Globus pallidus (tissue), 1 donor: ENCODE measurements around the gene MTHFD1.

ENCODE experiments used
- DNase-seq: peaks from one replicate; pipeline ENCODE4 v3.0.0-alpha.2; 2015; ENCODE audit warnings: low spot score

Gene MTHFD1

GRCh38 chr14:64447876-64448670 is 59.9 kb downstream of the MTHFD1 start:
- DNase-seq, result no peak

DNA sequence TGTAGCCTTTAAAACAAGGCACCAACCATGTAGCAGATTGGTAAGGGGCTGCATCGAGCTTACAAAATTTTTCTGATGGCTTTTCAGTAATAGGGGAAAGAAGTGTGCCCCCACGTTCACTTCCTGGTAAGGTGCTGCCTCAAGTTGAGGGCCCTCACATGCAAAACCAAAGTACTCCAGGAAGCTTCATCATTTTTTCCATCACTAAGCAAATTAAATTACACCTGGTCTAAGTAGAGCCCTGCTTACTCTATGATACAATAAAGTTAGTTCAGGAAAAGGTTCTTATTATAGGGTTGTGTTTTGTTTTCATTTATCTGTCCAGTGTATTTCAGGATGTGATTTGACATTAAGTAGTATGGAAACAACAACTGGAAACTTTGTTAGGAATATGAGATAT is 62.1 kb downstream of the MTHFD1 start:
- DNase-seq, result no peak

- no peak for DNase-seq
Measured at GRCh38 chr14:64454671-64455070, 66.5 kb downstream of the MTHFD1 start.

GRCh38 chr14:64459405-64460136 is 71.4 kb downstream of the MTHFD1 start:
- no peak for DNase-seq

DNA sequence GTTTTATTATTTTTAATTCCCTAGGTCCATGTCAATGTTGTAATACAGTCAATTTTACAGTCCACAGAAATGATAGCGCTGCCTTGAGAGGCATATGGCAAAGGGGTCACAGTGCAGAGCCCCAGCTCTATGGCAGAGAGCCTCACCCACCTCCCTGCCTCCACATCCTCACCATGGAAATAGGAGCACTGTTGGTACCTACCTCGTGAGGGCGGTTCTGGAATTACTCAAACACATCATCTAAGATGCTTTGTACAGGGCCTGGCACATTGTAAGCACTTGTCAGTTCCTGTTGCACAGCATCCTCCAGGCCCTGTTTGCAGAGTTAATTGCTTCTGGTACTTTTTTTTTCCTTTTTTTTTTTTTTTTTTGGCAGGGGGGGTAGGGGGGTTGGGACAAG is 73.1 kb downstream of the MTHFD1 start:
- no peak for DNase-seq

GRCh38 chr14:64463195-64463594 is 75.0 kb downstream of the MTHFD1 start:
- no peak for DNase-seq

DNA sequence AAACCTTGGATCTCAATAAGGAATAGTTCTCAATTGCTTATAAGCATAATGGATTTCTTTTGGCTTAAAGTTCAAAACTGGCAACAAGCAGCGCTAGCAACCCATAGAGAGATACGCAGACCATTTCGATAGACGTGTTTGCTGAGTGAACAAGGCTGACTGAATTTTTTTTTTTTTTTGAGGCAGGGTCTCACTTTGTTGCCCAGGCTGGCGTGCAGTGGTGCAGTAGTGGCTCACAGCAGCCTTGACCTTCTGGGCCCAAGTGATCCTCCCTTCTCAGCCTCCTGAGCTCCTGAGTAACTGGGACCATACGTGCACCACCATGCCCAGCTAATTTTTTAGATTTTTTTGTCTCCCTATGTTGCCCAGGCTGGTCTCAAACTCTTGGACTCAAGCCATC is 75.7 kb downstream of the MTHFD1 start:
- no peak for DNase-seq

GRCh38 chr14:64464651-64465050 is 76.5 kb downstream of the MTHFD1 start:
- DNase-seq, result no peak

GRCh38 chr14:64465191-64465822 is 77.2 kb downstream of the MTHFD1 start, which contains the start of gene AKAP5:
AKAP5 (plus strand) TSS chr14:64465499; CDS start chr14:64468395, 2,896 bp downstream.
- peak; percentile 57 for DNase-seq

DNA sequence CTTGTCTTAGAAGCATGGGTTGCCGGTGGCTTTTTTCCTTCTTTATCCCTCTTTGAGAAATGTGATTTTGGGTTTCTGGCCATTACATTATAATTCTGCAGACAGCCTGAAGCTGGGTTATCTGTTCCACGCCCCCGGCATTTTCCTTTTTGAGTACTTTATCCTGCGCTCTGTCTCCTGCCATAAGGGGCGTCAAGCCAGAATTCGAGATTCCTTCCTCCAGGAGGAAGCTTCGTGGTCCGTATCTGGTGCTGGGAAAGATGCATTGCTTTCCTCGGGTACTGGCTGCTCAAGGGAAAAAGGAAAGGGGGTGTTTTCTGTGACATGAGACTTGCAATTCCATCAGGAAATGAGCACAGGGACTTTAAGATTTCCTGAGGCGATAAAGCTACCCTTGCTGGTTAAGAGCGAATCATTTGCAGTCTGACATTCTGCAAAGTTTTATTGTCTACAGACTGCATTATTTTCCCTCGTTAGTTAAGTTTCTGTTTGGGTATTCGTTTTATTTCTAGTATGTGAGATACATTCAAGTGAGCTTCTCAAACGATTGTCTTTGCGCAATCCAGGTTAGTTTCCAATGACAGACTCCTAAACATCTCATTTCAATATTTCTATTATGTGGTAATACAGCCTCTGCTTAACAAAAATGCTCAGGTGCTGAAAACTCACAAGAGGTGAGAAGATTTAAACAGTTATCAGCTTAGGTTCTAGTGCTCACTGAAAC is 77.8 kb downstream of the MTHFD1 start:
- DNase-seq, result no peak

GRCh38 chr14:64467101-64467500 is 78.9 kb downstream of the MTHFD1 start:
- no peak for DNase-seq

DNA sequence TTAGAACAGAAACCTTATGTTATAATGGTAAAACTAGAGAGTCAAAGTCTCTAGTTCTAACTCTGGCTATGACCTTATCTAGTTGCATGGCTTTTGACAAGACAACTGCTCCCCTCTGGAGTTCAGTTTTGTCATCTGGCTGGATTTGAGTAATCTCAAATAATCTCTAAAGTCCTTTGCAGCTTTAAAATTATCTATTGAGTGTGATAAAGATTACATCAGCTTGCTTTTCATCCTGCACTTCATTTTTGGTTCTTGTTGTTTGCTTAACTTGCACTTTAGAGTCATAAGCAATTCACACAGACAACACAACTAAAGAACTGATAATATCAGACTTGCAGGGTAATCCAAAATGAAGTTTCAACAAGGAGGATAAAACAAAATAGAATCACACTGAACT is 79.4 kb downstream of the MTHFD1 start:
- no peak for DNase-seq

GRCh38 chr14:64468451-64468850 is 80.3 kb downstream of the MTHFD1 start:
- no peak for DNase-seq

GRCh38 chr14:64474041-64474440 is 85.9 kb downstream of the MTHFD1 start:
- no peak for DNase-seq

DNA sequence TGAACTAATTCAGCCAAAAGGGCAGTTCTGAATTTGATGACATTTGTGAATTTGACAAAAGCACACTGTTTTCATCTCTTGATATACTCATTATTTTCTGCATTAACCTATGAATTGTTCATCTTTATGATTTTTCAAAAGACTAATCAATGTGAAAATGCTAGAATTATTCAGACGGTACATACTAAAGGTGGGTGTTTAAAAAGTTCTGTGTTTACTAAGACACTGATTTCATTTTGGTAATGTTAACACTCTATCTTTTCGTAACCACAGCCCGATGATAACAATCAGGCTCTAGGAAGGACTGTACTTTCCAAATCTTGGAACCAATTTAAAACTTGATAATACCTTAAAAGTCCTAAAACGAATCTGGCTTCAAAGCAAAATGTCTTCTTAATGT is 86.5 kb downstream of the MTHFD1 start:
- DNase-seq, result no peak

DNA sequence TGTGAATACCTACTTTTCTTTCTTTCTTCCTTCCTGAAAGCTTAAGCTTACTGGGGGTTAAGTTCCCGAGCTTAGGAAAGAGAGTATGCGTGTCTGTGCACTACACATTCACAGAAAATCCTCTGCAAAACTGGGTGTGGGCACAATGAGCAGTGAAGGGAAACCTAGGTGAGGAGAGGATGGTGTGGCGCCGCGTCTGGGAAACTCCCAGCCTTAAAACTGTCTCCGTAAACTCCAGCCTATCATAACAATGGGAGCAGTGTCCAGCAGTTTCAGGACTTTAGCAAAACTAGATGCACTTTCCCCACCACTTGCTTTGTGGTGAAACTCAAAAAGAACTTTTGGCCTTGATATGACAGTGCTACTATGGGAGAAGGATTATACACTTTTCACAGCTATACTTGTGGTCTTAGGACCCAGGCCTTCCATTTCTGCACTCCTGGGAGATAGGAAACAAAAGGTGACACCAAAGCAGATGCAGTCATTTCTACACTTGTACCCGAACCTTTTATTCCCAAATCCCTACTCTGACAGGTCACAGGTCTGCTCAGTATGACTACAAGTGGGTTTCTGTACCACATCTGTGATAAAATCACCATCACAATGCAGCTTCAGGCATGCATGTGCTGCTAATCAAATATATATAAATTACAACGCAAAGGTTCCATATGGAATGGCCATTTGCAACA is 87.6 kb downstream of the MTHFD1 start:
- DNase-seq, result no peak

DNA sequence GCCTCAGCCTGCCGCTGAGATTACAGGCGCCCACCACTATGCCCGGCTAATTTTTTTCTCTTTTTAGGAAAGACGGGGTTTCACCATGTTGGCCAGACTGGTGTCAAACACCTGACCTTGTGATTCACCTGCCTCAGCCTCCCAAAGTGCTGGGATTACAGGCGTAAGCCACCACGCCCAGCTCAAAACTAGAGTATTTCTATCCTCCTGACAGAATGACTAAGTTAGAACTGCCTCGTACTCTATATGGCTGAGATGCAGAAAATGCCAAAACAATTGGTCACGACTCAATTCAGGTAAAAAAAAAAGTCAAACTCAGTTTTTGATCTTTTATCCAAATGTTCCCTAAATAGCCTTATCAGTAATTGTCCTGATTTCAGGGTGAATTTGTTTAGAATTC is 88.3 kb downstream of the MTHFD1 start:
- no peak for DNase-seq

DNA sequence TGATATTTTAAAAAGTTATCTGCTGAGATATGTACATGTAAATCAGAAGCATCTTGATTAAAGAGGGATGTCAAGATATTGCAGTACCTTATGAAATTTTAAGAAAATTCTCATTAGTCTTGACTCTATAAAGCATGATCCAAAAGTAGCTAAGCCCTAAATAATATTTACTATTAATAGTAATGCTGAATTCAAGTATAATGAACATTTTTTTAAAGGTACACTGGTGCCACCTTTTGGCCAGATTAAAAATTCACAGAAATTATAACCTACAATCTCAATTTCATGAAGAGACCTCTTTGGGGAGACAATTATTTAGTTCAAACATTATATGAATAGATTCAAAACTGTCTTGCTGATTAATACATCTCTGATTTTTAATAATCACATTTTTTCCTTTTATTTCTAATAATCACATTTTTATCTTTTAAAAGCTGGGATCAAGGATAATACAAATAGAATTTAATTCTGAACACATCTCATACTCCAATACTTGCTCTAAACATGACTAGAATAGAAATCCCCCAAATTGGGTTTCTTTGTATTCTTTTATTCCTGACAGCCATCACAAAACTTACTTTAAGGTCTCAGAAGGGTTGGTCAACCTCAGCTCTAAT is 90.6 kb downstream of the MTHFD1 start:
- DNase-seq, result no peak

GRCh38 chr14:64488590-64489099 is 100.5 kb downstream of the MTHFD1 start:
- DNase-seq, result no peak

- no peak for DNase-seq
Measured at GRCh38 chr14:64491637-64492036, 103.5 kb downstream of the MTHFD1 start.

DNA sequence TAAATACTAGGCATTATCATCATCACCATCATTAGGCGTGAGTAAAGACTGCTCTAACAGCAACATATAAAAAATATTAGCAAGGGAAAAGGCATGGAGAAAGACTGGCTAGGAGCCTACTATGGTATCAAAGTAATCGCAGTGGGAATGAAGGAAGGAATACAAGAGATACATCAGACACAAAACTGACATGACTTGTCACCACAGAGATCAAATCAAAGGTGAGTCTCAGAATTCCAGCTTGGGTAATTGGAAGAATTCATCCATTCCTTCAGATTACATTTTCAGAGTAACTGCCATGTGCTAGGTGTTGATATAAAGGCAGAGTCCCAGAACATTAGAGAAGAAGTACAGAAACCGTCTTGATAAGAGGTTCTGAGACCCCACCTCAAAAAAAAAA is 105.3 kb downstream of the MTHFD1 start:
- no peak for DNase-seq
